Stimulated activated naive CD8-positive, alpha-beta T cell treated with anti-CD3 and anti-CD28 coated beads, Interleukin-15, Interleukin-2, amounts not matched to agents 100 ng/mL and 50 ng/mL, for 24 hours (primary cell): ENCODE data around the gene WDR6.

Source experiments
- H3K27ac Mint-ChIP-seq: one replicate; pipeline ENCODE4 v1.8.0; 2021; ENCODE audit warnings: mild to moderate bottlenecking, mixed read lengths
- H3K27me3 Mint-ChIP-seq: one replicate; pipeline ENCODE4 v1.8.0; 2021; ENCODE audit warnings: mixed read lengths
- H3K36me3 Mint-ChIP-seq: one replicate; pipeline ENCODE4 v1.8.0; 2021; ENCODE audit warnings: low read depth, mixed read lengths
- H3K4me1 Mint-ChIP-seq: one replicate; pipeline ENCODE4 v1.8.0; 2021; ENCODE audit warnings: low read depth, mixed read lengths
- H3K4me3 Mint-ChIP-seq: one replicate; pipeline ENCODE4 v1.8.0; 2021; ENCODE audit warnings: mild to moderate bottlenecking, mixed read lengths
- H3K9me3 Mint-ChIP-seq: one replicate; pipeline ENCODE4 v1.8.0; 2021; ENCODE audit warnings: mixed read lengths

The WDR6 gene

DNA sequence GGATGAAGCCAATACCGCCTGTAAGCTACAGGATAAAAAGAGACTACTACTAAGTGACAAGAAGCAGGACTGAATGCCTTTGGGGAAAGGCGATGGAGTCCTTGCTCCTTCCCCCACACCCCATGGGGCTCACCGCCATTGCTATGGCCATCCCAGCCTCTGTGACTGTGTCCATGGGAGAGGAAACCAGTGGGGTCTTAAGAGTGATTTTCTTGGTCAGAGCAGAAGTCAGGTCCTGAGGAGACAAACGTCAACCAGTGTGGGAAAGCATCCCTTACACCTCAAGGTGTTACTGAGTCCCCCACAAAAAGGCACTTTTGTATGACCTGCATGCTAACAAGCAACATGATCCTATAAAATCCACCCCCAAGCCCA lies 21.1 kb downstream of the WDR6 start:
- Mint-ChIP-seq H3K4me1 (peaks cover 62% of the 10 kb centered on the region), H3K36me3 (peaks cover 75% of the 10 kb centered on the region), H3K4me3 (peak overlapping the region; percentile 98), H3K27ac (peak overlapping the region; percentile 96), H3K27me3 (no peaks in the 10 kb centered on the region), H3K9me3 (no peaks in the 10 kb centered on the region)

DNA sequence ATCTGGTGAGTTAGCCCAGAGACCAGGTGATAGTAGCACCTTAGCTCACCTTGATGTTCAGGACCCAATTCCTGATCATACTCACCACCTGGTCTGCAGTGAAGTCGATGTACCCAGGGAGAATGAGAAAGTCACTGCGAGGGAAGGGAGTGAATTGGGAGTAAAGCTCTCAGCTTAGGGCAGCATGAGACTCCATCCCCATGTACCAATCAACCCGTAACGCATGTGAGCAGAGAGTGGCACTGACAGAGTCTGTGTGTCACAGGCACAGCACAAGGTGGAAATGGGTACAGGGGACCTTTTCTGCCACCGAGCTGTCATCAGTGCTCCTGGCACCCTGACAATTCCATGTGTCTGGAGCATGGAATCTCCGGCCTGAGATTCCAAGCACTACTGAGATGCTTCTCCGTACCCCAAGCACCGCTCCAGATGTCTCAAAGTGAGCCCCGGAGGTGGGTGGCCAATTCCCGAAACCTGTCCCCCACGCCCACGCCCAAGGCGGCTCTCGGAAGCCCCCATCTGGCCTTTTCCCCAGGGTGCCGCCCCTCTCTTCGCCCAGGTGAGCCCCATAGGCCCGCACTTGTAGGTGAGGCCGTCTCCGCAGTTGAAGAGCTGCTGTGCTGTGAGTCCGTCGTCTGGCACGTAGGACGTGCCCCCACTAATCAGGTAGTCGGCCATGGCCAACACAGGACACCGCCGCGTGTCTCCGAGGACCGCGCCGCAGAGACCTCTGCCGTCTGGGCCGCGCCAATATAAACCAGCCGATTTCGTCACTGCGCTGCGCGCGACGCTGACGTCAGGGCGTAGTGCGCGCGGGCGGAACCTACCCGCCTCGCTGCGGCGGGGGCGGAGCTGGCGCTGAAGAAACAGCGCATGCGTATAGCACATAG lies 21.7 kb downstream of the WDR6 start, which contains the start of gene IMPDH2:
Gene IMPDH2, minus strand, starts transcription at position 726 of the 890 bp plus-strand sequence. Its CDS starts 48 bp downstream, at position 678.
- no peaks in the 10 kb centered on the region for H3K27me3 Mint-ChIP-seq
- H3K4me3 Mint-ChIP-seq = peak within 1 kb of the TSS; percentile 98
- H3K27ac Mint-ChIP-seq = peak within 1 kb of the TSS; percentile 96
- peaks cover 71% of the 10 kb centered on the region for H3K36me3 Mint-ChIP-seq
- peaks cover 56% of the 10 kb centered on the region for H3K4me1 Mint-ChIP-seq
- H3K9me3 Mint-ChIP-seq = no peaks in the 10 kb centered on the region

DNA sequence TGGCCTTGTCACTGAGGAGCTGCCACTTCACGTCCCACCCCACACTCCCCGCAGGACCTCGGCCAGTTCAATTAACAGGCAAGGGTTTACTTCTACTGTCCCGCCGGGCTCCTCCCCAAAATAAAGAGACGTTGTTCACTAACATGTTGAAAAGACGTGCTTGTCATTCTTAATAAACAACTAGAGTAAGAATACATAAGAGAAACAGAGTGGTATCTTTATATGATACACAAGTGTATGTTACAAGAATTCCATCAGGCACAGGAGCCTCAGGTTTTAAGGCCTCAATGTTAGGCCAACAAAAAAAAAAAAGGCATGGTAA lies 22.3 kb downstream of the WDR6 start:
- H3K9me3 Mint-ChIP-seq = no peaks in the 10 kb centered on the region
- H3K36me3 Mint-ChIP-seq = peaks cover 67% of the 10 kb centered on the region
- no peaks in the 10 kb centered on the region for H3K27me3 Mint-ChIP-seq
- peaks cover 50% of the 10 kb centered on the region for H3K4me1 Mint-ChIP-seq
- peak overlapping the region; percentile 96 for H3K27ac Mint-ChIP-seq
- peak overlapping the region; percentile 98 for H3K4me3 Mint-ChIP-seq

DNA sequence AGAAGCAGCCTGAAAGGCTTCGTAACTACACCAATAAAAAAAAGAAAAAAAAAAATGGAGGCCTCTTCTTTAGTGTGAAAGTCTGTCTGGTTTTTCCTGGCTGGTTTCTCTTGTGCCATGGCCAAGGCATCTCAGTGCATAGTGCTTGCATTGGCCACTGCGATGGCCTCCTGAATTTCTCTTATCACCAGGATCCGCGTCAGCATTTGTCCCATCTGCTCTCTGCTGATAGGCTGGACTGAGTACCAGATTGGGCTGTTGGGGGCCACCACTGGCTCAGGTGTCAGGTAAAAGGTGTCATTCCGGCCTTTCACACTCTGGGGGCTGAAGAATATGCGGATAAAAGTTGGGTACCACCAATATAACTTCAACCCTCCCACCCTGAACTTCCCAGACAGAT lies 23.1 kb downstream of the WDR6 start:
- Mint-ChIP-seq H3K36me3 (peaks cover 67% of the 10 kb centered on the region), H3K27me3 (no peaks in the 10 kb centered on the region), H3K27ac (peak overlapping the region; percentile 55), H3K4me1 (peaks cover 43% of the 10 kb centered on the region), H3K4me3 (no peak overlapping the region), H3K9me3 (no peaks in the 10 kb centered on the region)

DNA sequence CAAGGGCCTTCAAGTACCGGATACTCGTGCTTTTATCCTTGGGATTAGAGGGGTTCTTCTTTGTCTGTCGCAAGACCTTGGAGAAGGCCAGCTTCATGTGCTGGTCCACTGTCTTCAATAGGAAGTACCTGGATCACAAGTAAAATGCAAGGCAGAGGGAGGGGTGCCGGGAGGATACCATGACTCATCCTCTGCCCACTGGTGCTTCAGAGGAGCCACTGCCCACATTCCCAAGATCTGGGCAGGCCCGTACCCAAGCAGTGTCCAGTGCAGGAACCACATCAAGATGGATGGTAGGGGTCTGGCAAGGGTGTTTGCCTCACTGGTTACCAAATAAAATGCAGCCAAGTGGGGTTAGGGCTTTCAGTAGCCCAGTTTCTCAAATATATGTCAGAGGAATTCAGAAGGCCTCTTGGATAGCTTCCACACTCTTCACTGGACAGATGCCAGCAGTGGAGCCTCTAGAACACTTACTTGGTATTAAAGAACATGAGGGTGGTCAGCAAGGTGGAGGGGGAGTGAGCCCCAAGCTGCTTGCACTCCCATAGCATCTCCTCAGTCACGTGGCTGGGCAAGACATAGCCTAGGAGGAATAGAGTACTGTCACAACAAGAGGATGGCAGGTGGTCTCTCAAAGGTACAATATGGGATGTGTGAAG lies 25.6 kb downstream of the WDR6 start:
- Mint-ChIP-seq H3K9me3 (no peaks in the 10 kb centered on the region), H3K4me1 (peaks cover 20% of the 10 kb centered on the region), H3K27ac (no peak overlapping the region), H3K27me3 (no peaks in the 10 kb centered on the region), H3K36me3 (peaks cover 59% of the 10 kb centered on the region), H3K4me3 (no peak overlapping the region)

DNA sequence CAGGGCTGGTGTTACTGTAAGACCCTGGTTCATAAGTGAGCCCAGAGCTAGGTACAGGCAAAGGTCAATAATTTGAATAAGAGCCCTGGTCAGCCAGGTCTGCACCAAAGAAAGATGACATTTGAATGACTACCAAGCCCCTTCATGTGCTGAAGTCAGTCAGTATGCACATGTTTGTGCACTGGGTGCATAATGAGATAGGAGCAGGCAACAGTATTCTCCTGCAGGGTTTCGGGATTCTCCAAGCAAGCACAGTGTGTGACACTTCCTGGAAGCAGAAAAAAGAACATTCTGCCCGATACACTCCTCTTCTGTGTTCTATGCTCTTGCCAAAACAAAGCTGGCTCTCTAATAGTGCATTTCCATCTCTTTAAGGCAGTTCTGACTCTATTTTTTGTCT lies 27.5 kb downstream of the WDR6 start:
- Mint-ChIP-seq H3K36me3 (peaks cover 42% of the 10 kb centered on the region), H3K27ac (peak overlapping the region; percentile 50), H3K27me3 (no peaks in the 10 kb centered on the region), H3K4me1 (peaks cover 4% of the 10 kb centered on the region), H3K4me3 (no peak overlapping the region), H3K9me3 (no peaks in the 10 kb centered on the region)

DNA sequence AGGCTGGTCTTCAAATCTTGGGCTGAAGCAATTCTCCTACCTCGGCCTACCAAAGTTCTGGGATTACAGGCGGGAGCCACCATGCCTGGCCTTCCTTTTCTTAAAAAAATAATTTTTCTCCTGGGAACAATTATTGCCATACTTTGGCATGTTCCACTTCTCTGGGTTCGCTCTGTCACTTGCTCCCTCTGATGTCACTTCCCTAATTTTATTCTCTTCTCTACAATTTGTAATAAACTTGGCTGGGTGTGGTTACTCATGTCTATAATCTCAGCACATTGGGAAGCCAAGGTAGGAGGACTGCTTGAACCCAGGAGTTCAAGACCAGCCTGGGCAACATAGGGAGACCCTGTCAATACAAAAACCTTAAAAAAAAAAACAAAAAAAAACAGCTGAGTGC lies 28.1 kb downstream of the WDR6 start:
- no peaks in the 10 kb centered on the region for H3K27me3 Mint-ChIP-seq
- H3K4me3 Mint-ChIP-seq = no peak overlapping the region
- H3K36me3 Mint-ChIP-seq = peaks cover 42% of the 10 kb centered on the region
- H3K9me3 Mint-ChIP-seq = no peaks in the 10 kb centered on the region
- H3K27ac Mint-ChIP-seq = no peak overlapping the region
- no peaks in the 10 kb centered on the region for H3K4me1 Mint-ChIP-seq

DNA sequence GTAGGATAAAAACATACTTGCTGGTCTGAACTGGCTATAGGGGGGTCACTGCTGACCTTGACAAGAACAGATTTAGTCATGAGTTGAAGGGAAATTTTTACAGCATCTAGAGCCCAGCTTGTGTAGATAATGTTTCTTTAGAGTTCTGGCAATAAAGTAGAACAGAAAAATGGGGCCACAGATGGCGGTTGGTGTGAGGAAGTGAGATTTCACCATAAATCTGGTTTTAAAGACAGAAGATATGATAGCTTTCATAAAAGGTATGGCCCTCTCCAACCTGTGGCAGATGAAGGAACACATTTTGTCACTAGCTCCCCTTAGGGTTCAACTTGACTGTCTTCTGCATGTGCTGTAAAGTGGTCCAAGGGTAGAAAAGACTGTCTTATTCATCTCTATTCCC lies 46.4 kb downstream of the WDR6 start:
- Mint-ChIP-seq H3K27ac (no peak overlapping the region), H3K9me3 (no peaks in the 10 kb centered on the region), H3K4me3 (no peak overlapping the region), H3K27me3 (no peaks in the 10 kb centered on the region), H3K4me1 (no peaks in the 10 kb centered on the region), H3K36me3 (peaks cover 61% of the 10 kb centered on the region)

DNA sequence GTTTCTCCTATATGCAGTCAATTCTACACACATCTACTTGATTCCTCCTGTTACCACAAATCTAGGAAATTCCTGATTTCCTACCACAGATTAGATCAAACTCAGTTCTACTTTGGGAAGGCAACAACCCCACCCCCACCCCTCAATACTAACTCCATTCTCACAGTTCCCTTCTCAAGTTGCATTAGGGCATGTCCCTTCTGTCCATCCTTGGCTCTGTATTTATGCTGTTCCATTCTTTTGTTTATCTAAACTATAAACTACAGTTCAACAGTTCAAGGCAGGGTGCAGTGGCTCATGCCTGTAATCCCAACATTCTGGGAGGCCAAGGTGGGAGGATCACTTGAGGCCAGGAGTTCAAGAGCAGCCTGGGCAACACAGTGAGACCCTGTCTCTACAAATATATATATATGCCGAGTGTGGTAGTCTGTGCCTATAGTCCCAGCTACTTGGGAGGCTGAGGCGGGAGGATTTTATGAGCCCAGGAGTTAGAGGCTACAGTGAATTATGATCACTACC lies 47.2 kb downstream of the WDR6 start:
- H3K36me3 Mint-ChIP-seq = peaks cover 61% of the 10 kb centered on the region
- no peaks in the 10 kb centered on the region for H3K4me1 Mint-ChIP-seq
- no peaks in the 10 kb centered on the region for H3K27me3 Mint-ChIP-seq
- H3K9me3 Mint-ChIP-seq = no peaks in the 10 kb centered on the region
- no peak overlapping the region for H3K4me3 Mint-ChIP-seq
- no peak overlapping the region for H3K27ac Mint-ChIP-seq

DNA sequence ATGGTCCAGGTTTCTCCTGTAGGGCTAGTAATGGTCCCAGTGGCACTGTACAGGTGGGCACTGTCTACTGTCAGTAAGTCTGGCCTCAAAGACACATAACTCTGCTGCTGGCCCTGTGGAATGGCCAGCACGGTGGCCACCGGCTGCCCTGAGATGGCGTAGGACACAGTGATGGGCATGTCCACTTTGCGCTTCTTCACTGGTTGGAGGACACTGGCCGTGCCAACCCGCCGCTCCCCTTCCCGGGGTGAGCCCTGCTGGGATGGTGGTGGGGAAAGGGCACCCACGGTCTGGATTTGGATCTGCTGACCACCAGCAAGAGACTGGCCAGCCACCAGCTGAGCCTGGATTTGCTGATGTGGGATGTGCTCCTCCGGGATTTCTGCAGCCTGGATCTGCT lies 50.1 kb downstream of the WDR6 start:
- Mint-ChIP-seq H3K27me3 (no peaks in the 10 kb centered on the region), H3K9me3 (no peaks in the 10 kb centered on the region), H3K4me3 (no peak overlapping the region), H3K36me3 (peaks cover 52% of the 10 kb centered on the region), H3K27ac (no peak overlapping the region), H3K4me1 (peaks cover 4% of the 10 kb centered on the region)

DNA sequence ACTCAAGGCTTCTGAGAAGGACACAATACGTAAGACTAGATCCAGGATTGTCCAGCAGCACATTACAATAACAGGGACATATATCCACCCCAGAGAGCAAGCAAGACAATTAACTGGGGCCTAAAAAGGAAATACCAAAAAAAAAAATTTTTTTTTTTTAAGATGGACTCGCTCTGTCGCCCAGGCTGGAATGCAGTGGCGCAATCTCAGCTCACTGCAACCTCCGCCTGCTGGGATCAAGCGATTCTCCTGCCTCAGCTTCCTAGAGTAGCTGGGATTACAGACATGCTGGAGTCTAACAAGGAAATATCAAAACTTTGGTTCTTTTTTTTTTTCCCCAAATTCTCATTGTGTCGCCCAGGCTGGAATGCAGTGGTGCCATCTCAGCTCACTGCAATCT lies 50.8 kb downstream of the WDR6 start:
- Mint-ChIP-seq H3K9me3 (no peaks in the 10 kb centered on the region), H3K4me1 (peaks cover 4% of the 10 kb centered on the region), H3K4me3 (no peak overlapping the region), H3K27ac (no peak overlapping the region), H3K36me3 (peaks cover 48% of the 10 kb centered on the region), H3K27me3 (no peaks in the 10 kb centered on the region)
